Activated CD8-positive, alpha-beta memory T cell treated with anti-CD3 and anti-CD28 coated beads, Interleukin-2, amount 10 ng/mL, durations not matched to agents 7 days and 5 days (primary cell): ENCODE data around the gene DCLRE1A. TPM values are rescaled to one million over a fixed set of nuclear protein-coding genes. Genes with fewer than 3 reads are reported as not detected.
A peak's percentile ranks its signal among the peaks of the same experiment; 100 is the strongest.

Source experiments
- ATAC-seq: fragments of 150-1000 bp; cut with Tn5 transposase; one replicate; pipeline ENCODE4 v1.10.0; 2021; ENCODE audit warnings: moderate library complexity
- CTCF ChIA-PET: fragments of 350-600 bp; sonication (Branson Sonifier 250); formaldehyde crosslinking; loops from one replicate; lab custom pipeline; 2021; ENCODE audit warnings: antibody characterized with exemption; lab: Charles Lee
- DNase-seq: peaks from one replicate; pipeline ENCODE4 v3.0.0-alpha.2; 2020
- H3K27ac Mint-ChIP-seq: one replicate; pipeline ENCODE4 v1.8.0; 2021; ENCODE audit warnings: mild to moderate bottlenecking, mixed read lengths
- H3K27me3 Mint-ChIP-seq: one replicate; pipeline ENCODE4 v1.8.0; 2021; ENCODE audit warnings: mixed read lengths
- H3K36me3 Mint-ChIP-seq: one replicate; pipeline ENCODE4 v1.8.0; 2021; ENCODE audit warnings: mild to moderate bottlenecking, mixed read lengths
- H3K4me1 Mint-ChIP-seq: one replicate; pipeline ENCODE4 v1.8.0; 2021; ENCODE audit warnings: mixed read lengths
- H3K4me3 Mint-ChIP-seq: one replicate; pipeline ENCODE4 v1.8.0; 2021; ENCODE audit warnings: mild to moderate bottlenecking, moderate library complexity, mixed read lengths
- H3K9me3 Mint-ChIP-seq: one replicate; pipeline ENCODE4 v1.8.0; 2022; ENCODE audit warnings: low read depth, mixed read lengths
- total RNA-seq, 2 experiments: library from RNA; stranded (reverse); gene quantifications; one replicate each; pipeline ENCODE4 v1.2.3, GENCODE V29; 2021

Gene DCLRE1A
- total RNA-seq, 2 experiments from 2014 or later: 17.4 to 20.1 TPM

- Mint-ChIP-seq H3K27ac (no peak overlapping the region), H3K4me3 (no peak overlapping the region), H3K27me3 (no peaks in the 10 kb centered on the region), H3K4me1 (peaks cover 2% of the 10 kb centered on the region), H3K9me3 (peaks cover 3% of the 10 kb centered on the region), H3K36me3 (peaks cover 46% of the 10 kb centered on the region)
- DNase-seq: no peak
- ATAC-seq: no peak
- CTCF ChIA-PET: no interaction called here
Measured at GRCh38 chr10:113875212-113875611, 21.3 kb upstream of the DCLRE1A start.

GRCh38 chr10:113872139-113873030, 18.5 kb upstream of the DCLRE1A start:
- H3K9me3 Mint-ChIP-seq: peaks cover 3% of the 10 kb centered on the region
- no peak for ATAC-seq
- H3K27ac Mint-ChIP-seq: no peak overlapping the region
- no peak for DNase-seq
- H3K36me3 Mint-ChIP-seq: peaks cover 50% of the 10 kb centered on the region
- no peaks in the 10 kb centered on the region for H3K27me3 Mint-ChIP-seq
- peaks cover 2% of the 10 kb centered on the region for H3K4me1 Mint-ChIP-seq
- no peak overlapping the region for H3K4me3 Mint-ChIP-seq
- CTCF ChIA-PET: interaction anchor here (0.8 to 1.4 kb wide), 5 partner anchors 18 to 231 kb away, joined by 3 to 6 read pairs (median 3); partner anchors contain the start of gene DCLRE1A

GRCh38 chr10:113869789-113870188, 15.9 kb upstream of the DCLRE1A start:
- H3K4me3 Mint-ChIP-seq: no peak overlapping the region
- no peaks in the 10 kb centered on the region for H3K27me3 Mint-ChIP-seq
- peaks cover 3% of the 10 kb centered on the region for H3K9me3 Mint-ChIP-seq
- peaks cover 50% of the 10 kb centered on the region for H3K36me3 Mint-ChIP-seq
- no peak overlapping the region for H3K27ac Mint-ChIP-seq
- DNase-seq (no peak), ATAC-seq (no peak)
- CTCF ChIA-PET: no interaction called here
- H3K4me1 Mint-ChIP-seq: peaks cover 8% of the 10 kb centered on the region

- no peak overlapping the region for H3K27ac Mint-ChIP-seq
- CTCF ChIA-PET: no interaction called here
- ATAC-seq: no peak
- H3K27me3 Mint-ChIP-seq: no peaks in the 10 kb centered on the region
- no peak for DNase-seq
- H3K4me1 Mint-ChIP-seq: peaks cover 8% of the 10 kb centered on the region
- H3K36me3 Mint-ChIP-seq: peaks cover 52% of the 10 kb centered on the region
- H3K4me3 Mint-ChIP-seq: no peak overlapping the region
- H3K9me3 Mint-ChIP-seq: no peaks in the 10 kb centered on the region
Measured at GRCh38 chr10:113867904-113868303, 14.0 kb upstream of the DCLRE1A start.

- H3K36me3 Mint-ChIP-seq: peaks cover 50% of the 10 kb centered on the region
- peaks cover 8% of the 10 kb centered on the region for H3K4me1 Mint-ChIP-seq
- H3K27ac Mint-ChIP-seq: no peak overlapping the region
- no peak overlapping the region for H3K4me3 Mint-ChIP-seq
- ATAC-seq (no peak), DNase-seq (no peak)
- no peaks in the 10 kb centered on the region for H3K27me3 Mint-ChIP-seq
- H3K9me3 Mint-ChIP-seq: no peaks in the 10 kb centered on the region
- CTCF ChIA-PET: no interaction called here
Measured at GRCh38 chr10:113866551-113867394, 12.9 kb upstream of the DCLRE1A start.

- H3K36me3 Mint-ChIP-seq: peaks cover 53% of the 10 kb centered on the region
- no peak overlapping the region for H3K27ac Mint-ChIP-seq
- ATAC-seq (no peak), DNase-seq (no peak)
- CTCF ChIA-PET: no interaction called here
- peaks cover 8% of the 10 kb centered on the region for H3K4me1 Mint-ChIP-seq
- H3K4me3 Mint-ChIP-seq: no peak overlapping the region
- H3K27me3 Mint-ChIP-seq: no peaks in the 10 kb centered on the region
- peaks cover 6% of the 10 kb centered on the region for H3K9me3 Mint-ChIP-seq
Measured at GRCh38 chr10:113865901-113866300, 12.0 kb upstream of the DCLRE1A start.

- Mint-ChIP-seq H3K9me3 (peaks cover 11% of the 10 kb centered on the region), H3K27ac (no peak overlapping the region), H3K36me3 (peaks cover 51% of the 10 kb centered on the region), H3K4me3 (no peak overlapping the region), H3K27me3 (no peaks in the 10 kb centered on the region), H3K4me1 (peaks cover 33% of the 10 kb centered on the region)
- DNase-seq (no peak), ATAC-seq (no peak)
- CTCF ChIA-PET: no interaction called here
Measured at GRCh38 chr10:113859261-113859660, 5.4 kb upstream of the DCLRE1A start.

GRCh38 chr10:113858541-113858940, 4.7 kb upstream of the DCLRE1A start:
- Mint-ChIP-seq H3K4me1 (peaks cover 35% of the 10 kb centered on the region), H3K4me3 (no peak overlapping the region), H3K36me3 (peaks cover 47% of the 10 kb centered on the region), H3K27ac (no peak overlapping the region), H3K27me3 (no peaks in the 10 kb centered on the region), H3K9me3 (peaks cover 11% of the 10 kb centered on the region)
- DNase-seq (no peak), ATAC-seq (no peak)
- CTCF ChIA-PET: interaction anchor here (1.2 kb wide), 1 partner anchor 59 kb away, joined by 4 read pairs; no protein-coding TSS in a partner anchor

- ATAC-seq (no peak), DNase-seq (no peak)
- no peak overlapping the region for H3K4me3 Mint-ChIP-seq
- no peak overlapping the region for H3K27ac Mint-ChIP-seq
- H3K4me1 Mint-ChIP-seq: peaks cover 49% of the 10 kb centered on the region
- H3K27me3 Mint-ChIP-seq: no peaks in the 10 kb centered on the region
- CTCF ChIA-PET: interaction anchor here (1.2 kb wide), 1 partner anchor 58 kb away, joined by 4 read pairs; no protein-coding TSS in a partner anchor
- H3K9me3 Mint-ChIP-seq: peaks cover 11% of the 10 kb centered on the region
- peaks cover 43% of the 10 kb centered on the region for H3K36me3 Mint-ChIP-seq
Measured at GRCh38 chr10:113857210-113857609, 3.3 kb upstream of the DCLRE1A start.

- peaks cover 41% of the 10 kb centered on the region for H3K36me3 Mint-ChIP-seq
- H3K4me1 Mint-ChIP-seq: peaks cover 51% of the 10 kb centered on the region
- CTCF ChIA-PET: no interaction called here
- peak overlapping the region; percentile 96 for H3K4me3 Mint-ChIP-seq
- H3K9me3 Mint-ChIP-seq: peaks cover 11% of the 10 kb centered on the region
- DNase-seq (no peak), ATAC-seq (no peak)
- no peaks in the 10 kb centered on the region for H3K27me3 Mint-ChIP-seq
- no peak overlapping the region for H3K27ac Mint-ChIP-seq
Measured at GRCh38 chr10:113856563-113856962, 2.7 kb upstream of the DCLRE1A start.

- Mint-ChIP-seq H3K4me1 (peaks cover 56% of the 10 kb centered on the region), H3K36me3 (peaks cover 30% of the 10 kb centered on the region), H3K4me3 (peak overlapping the region; percentile 96), H3K27me3 (no peaks in the 10 kb centered on the region), H3K27ac (peak overlapping the region; percentile 97), H3K9me3 (peaks cover 4% of the 10 kb centered on the region)
- DNase-seq (peak; percentile 62), ATAC-seq (peak; percentile 56)
- CTCF ChIA-PET: no interaction called here
Measured at GRCh38 chr10:113854761-113855588, 1.1 kb upstream of the DCLRE1A start.

- Mint-ChIP-seq H3K4me1 (peaks cover 62% of the 10 kb centered on the region), H3K27ac (peak overlapping the region; percentile 97)
Measured at GRCh38 chr10:113853578-113854012, 287 bp downstream of the DCLRE1A start.

More at GRCh38 chr10:113853578-113854012, 287 bp downstream of the DCLRE1A start:
- peaks cover 35% of the 10 kb centered on the region for H3K36me3 Mint-ChIP-seq
- ATAC-seq: no peak
- H3K4me3 Mint-ChIP-seq: peak overlapping the region; percentile 96
- no peak for DNase-seq
- CTCF ChIA-PET: interaction anchor here (0.8 to 1.8 kb wide), 2 partner anchors 20 to 174 kb away, joined by 3 to 6 read pairs; no protein-coding TSS in a partner anchor
- no peaks in the 10 kb centered on the region for H3K27me3 Mint-ChIP-seq
- H3K9me3 Mint-ChIP-seq: no peaks in the 10 kb centered on the region
